ENCODE data around the gene NOSIP. TPM values are rescaled to one million over a fixed set of nuclear protein-coding genes. Genes with fewer than 3 reads are reported as not detected.

The NOSIP gene
- total RNA-seq, 1 donor from 2014 or later: 82.1 TPM

- Mint-ChIP-seq H3K27ac (peak overlapping the region; percentile 56), H3K27me3 (no peaks in the 10 kb centered on the region), H3K4me3 (ENCODE audit: low read depth) (no peak overlapping the region), H3K36me3 (ENCODE audit: insufficient read depth) (peaks cover 12% of the 10 kb centered on the region), H3K9me3 (ENCODE audit: low read depth) (no peaks in the 10 kb centered on the region), H3K4me1 (ENCODE audit: low read depth) (no peaks in the 10 kb centered on the region)
- no peak for DNase-seq (ENCODE audit: low spot score, unreplicated experiment)
- TF ChIP-seq, protein P1, sequence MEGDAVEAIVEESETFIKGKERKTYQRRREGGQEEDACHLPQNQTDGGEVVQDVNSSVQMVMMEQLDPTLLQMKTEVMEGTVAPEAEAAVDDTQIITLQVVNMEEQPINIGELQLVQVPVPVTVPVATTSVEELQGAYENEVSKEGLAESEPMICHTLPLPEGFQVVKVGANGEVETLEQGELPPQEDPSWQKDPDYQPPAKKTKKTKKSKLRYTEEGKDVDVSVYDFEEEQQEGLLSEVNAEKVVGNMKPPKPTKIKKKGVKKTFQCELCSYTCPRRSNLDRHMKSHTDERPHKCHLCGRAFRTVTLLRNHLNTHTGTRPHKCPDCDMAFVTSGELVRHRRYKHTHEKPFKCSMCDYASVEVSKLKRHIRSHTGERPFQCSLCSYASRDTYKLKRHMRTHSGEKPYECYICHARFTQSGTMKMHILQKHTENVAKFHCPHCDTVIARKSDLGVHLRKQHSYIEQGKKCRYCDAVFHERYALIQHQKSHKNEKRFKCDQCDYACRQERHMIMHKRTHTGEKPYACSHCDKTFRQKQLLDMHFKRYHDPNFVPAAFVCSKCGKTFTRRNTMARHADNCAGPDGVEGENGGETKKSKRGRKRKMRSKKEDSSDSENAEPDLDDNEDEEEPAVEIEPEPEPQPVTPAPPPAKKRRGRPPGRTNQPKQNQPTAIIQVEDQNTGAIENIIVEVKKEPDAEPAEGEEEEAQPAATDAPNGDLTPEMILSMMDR (IDR thresholded peaks at IDR 0.05; ENCODE audit: unreplicated experiment): no peak
These were observed 29.2 kb upstream of the NOSIP start for GRCh38 chr19:49609499-49610092.

- H3K27me3 Mint-ChIP-seq: no peaks in the 10 kb centered on the region
- no peaks in the 10 kb centered on the region for H3K4me1 Mint-ChIP-seq (ENCODE audit: low read depth)
These were observed 25.2 kb upstream of the NOSIP start for GRCh38 chr19:49605605-49606004.

DNA sequence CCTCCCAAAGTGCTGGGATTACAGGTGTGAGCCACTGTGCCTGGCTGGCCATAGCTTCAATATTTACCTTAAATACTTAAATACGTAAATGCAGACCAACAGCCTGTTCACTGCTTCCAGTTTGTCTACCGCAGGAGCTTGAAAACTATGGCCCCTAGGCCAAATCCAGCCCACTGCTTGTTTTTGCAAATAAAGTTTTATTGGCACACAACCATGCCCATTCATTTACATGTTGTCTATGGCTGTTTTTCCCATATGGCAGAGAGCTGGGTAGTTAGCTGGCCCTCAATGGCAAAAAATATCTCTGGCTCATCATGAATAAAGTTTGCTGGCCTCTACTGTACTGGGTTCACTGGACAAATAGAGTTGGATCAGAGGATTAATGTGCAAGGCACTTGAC, 22.4 kb upstream of the NOSIP start:
- Mint-ChIP-seq H3K9me3 (ENCODE audit: low read depth) (no peaks in the 10 kb centered on the region), H3K4me3 (ENCODE audit: low read depth) (no peak overlapping the region), H3K4me1 (ENCODE audit: low read depth) (no peaks in the 10 kb centered on the region), H3K36me3 (ENCODE audit: insufficient read depth) (peaks cover 24% of the 10 kb centered on the region), H3K27me3 (no peaks in the 10 kb centered on the region), H3K27ac (peak overlapping the region; percentile 64)
- no peak for DNase-seq (ENCODE audit: low spot score, unreplicated experiment)
- TF ChIP-seq, protein P1 (IDR thresholded peaks at IDR 0.05; ENCODE audit: unreplicated experiment): no peak

More at GRCh38 chr19:49605605-49606004, 25.2 kb upstream of the NOSIP start:
- Mint-ChIP-seq H3K27ac (no peak overlapping the region), H3K9me3 (ENCODE audit: low read depth) (no peaks in the 10 kb centered on the region), H3K4me3 (ENCODE audit: low read depth) (no peak overlapping the region), H3K36me3 (ENCODE audit: insufficient read depth) (peaks cover 22% of the 10 kb centered on the region)
- TF ChIP-seq, protein P1 (IDR thresholded peaks at IDR 0.05; ENCODE audit: unreplicated experiment): no peak
- no peak for DNase-seq (ENCODE audit: low spot score, unreplicated experiment)

GRCh38 chr19:49601482-49602038, 21.2 kb upstream of the NOSIP start:
- no peaks in the 10 kb centered on the region for H3K9me3 Mint-ChIP-seq (ENCODE audit: low read depth)
- peaks cover 21% of the 10 kb centered on the region for H3K36me3 Mint-ChIP-seq (ENCODE audit: insufficient read depth)
- H3K27ac Mint-ChIP-seq: no peak overlapping the region
- H3K4me3 Mint-ChIP-seq (ENCODE audit: low read depth): no peak overlapping the region
- H3K4me1 Mint-ChIP-seq (ENCODE audit: low read depth): no peaks in the 10 kb centered on the region
- no peak for DNase-seq (ENCODE audit: low spot score, unreplicated experiment)
- H3K27me3 Mint-ChIP-seq: no peaks in the 10 kb centered on the region
- TF ChIP-seq, protein P1 (IDR thresholded peaks at IDR 0.05; ENCODE audit: unreplicated experiment): no peak

DNA sequence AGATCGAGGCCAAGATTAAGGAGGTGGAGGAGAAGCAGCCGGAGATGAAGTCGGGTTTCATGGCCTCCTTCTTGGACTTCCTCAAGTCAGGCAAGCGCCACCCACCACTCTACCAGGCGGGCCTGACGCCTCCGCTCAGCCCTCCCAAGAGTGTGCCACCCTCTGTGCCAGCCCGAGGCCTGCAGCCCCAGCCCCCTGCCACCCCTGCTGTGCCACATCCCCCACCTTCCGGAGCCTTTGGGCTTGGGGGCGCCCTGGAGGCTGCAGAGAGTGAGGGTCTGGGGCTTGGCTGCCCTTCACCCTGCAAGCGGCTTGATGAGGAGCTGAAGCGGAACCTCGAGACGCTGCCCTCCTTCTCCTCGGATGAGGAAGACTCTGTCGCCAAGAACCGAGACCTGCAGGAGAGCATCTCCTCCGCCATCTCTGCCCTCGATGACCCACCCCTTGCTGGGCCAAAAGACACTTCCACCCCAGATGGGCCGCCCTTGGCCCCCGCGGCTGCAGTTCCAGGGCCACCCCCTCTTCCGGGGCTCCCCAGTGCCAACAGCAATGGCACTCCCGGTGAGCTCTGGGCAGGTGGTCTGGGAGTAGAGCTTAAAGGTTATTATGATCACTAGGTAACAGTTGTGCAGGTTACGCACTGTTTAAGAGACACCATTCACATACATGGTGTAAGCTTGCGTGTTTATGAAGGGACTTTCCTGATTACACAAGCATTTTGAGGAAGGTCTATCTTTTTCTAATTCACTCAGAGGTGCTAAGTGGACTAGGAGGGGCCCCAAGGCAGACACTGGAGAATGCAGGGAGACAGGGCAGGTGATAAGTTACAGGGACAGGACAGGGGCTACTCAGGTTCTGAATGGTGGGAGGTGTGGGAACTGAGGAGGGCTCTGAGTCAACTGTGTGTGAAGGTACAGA, 19.3 kb upstream of the NOSIP start:
- Mint-ChIP-seq H3K9me3 (ENCODE audit: low read depth) (no peaks in the 10 kb centered on the region), H3K4me1 (ENCODE audit: low read depth) (peaks cover under 1% of the 10 kb centered on the region), H3K4me3 (ENCODE audit: low read depth) (no peak overlapping the region), H3K36me3 (ENCODE audit: insufficient read depth) (peaks cover 18% of the 10 kb centered on the region), H3K27ac (no peak overlapping the region), H3K27me3 (no peaks in the 10 kb centered on the region)
- no peak for DNase-seq (ENCODE audit: low spot score, unreplicated experiment)
- TF ChIP-seq, protein P1 (IDR thresholded peaks at IDR 0.05; ENCODE audit: unreplicated experiment): no peak

Measured in progenitor cell of endocrine pancreas (in vitro differentiated cells).